Hematopoietic multipotent progenitor cell treated with erythropoietin and hydrocortisone succinate and interleukin-3 and kit ligand, for 6 days (in vitro differentiated cells): ENCODE measurements around the gene TMEM62.
"Not testable (repeated sequence)": the region's sequence is repeated elsewhere in the genome, so short reads cannot be mapped to it uniquely, and the experiment has no call there.

Experiments
- DNase-seq: peaks from one replicate; pipeline ENCODE4 v3.0.0-alpha.2; 2015

TMEM62 gene

GRCh38 chr15:43125100-43125661, 8.2 kb upstream of the TMEM62 start:
- no peak for DNase-seq

- DNase-seq: no peak
Observed at GRCh38 chr15:43126356-43126755, 7.0 kb upstream of the TMEM62 start.

- no peak for DNase-seq
Observed at GRCh38 chr15:43127752-43128151, 5.6 kb upstream of the TMEM62 start.

GRCh38 chr15:43128174-43128979, 5.0 kb upstream of the TMEM62 start:
- DNase-seq: peak; percentile 38

GRCh38 chr15:43128980-43129335, 4.4 kb upstream of the TMEM62 start:
- DNase-seq: no peak

- peak; percentile 28 for DNase-seq
Observed at GRCh38 chr15:43132830-43133429, 456 bp upstream of the TMEM62 start.

GRCh38 chr15:43134157-43134635, 810 bp downstream of the TMEM62 start:
- no peak for DNase-seq

- no peak for DNase-seq
Observed at GRCh38 chr15:43135351-43135750, 2.0 kb downstream of the TMEM62 start.

GRCh38 chr15:43143203-43143941, 10.0 kb downstream of the TMEM62 start:
- no peak for DNase-seq

GRCh38 chr15:43144512-43144911, 11.1 kb downstream of the TMEM62 start:
- peak; percentile 49 for DNase-seq

GRCh38 chr15:43146184-43146583, 12.8 kb downstream of the TMEM62 start:
- no peak for DNase-seq

GRCh38 chr15:43150191-43150929, 17.0 kb downstream of the TMEM62 start:
- DNase-seq: no peak

GRCh38 chr15:43151688-43152087, 18.3 kb downstream of the TMEM62 start:
- peak; percentile 52 for DNase-seq

- DNase-seq: no peak
Observed at GRCh38 chr15:43153269-43153668, 19.9 kb downstream of the TMEM62 start.

- no peak for DNase-seq
Observed at GRCh38 chr15:43165801-43166325, 32.5 kb downstream of the TMEM62 start.

- DNase-seq: not testable (repeated sequence)
Observed at GRCh38 chr15:43167261-43167660, 33.9 kb downstream of the TMEM62 start.

GRCh38 chr15:43168192-43169107, 35.1 kb downstream of the TMEM62 start:
- no peak for DNase-seq

GRCh38 chr15:43169888-43170287, 36.5 kb downstream of the TMEM62 start:
- DNase-seq: no peak

- DNase-seq: not testable (repeated sequence)
Observed at GRCh38 chr15:43175656-43176309, 42.4 kb downstream of the TMEM62 start.

GRCh38 chr15:43177147-43177546, 43.8 kb downstream of the TMEM62 start:
- not testable (repeated sequence) for DNase-seq

- no peak for DNase-seq
Observed at GRCh38 chr15:43183270-43183669, 49.9 kb downstream of the TMEM62 start.
